ENCODE measurements around the gene FOXD4.
"Not testable (repeated sequence)": the region's sequence is repeated elsewhere in the genome, so short reads cannot be mapped to it uniquely, and the experiment has no call there.

- TF ChIP-seq, protein P1, sequence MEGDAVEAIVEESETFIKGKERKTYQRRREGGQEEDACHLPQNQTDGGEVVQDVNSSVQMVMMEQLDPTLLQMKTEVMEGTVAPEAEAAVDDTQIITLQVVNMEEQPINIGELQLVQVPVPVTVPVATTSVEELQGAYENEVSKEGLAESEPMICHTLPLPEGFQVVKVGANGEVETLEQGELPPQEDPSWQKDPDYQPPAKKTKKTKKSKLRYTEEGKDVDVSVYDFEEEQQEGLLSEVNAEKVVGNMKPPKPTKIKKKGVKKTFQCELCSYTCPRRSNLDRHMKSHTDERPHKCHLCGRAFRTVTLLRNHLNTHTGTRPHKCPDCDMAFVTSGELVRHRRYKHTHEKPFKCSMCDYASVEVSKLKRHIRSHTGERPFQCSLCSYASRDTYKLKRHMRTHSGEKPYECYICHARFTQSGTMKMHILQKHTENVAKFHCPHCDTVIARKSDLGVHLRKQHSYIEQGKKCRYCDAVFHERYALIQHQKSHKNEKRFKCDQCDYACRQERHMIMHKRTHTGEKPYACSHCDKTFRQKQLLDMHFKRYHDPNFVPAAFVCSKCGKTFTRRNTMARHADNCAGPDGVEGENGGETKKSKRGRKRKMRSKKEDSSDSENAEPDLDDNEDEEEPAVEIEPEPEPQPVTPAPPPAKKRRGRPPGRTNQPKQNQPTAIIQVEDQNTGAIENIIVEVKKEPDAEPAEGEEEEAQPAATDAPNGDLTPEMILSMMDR (IDR thresholded peaks at IDR 0.05) = not testable (repeated sequence)
- TF ChIP-seq POLR2A (IDR thresholded peaks at IDR 0.05) = not testable (repeated sequence)
These were observed 35.1 kb downstream of the FOXD4 start for GRCh38 chr9:82932-83689.

All from body of pancreas (tissue), 4 donors.